GM12874 (cell line): Measurements from ENCODE around the gene SCN8A.

ENCODE experiments used
- CTCF ChIP-seq: IDR thresholded peaks from 2 replicates; pipeline ENCODE4 v1.5.1; 2011; ENCODE audit warnings: low read depth, mild to moderate bottlenecking, control low read depth, low read length, moderate library complexity; ENCODE audit not compliant: insufficient read depth

The SCN8A gene

GRCh38 chr12:51722431-51722830, 131.4 kb downstream of the SCN8A start:
- no peak for TF ChIP-seq CTCF

- no peak for TF ChIP-seq CTCF
Measured at GRCh38 chr12:51726161-51726560, 135.1 kb downstream of the SCN8A start.

GRCh38 chr12:51726931-51727330, 135.9 kb downstream of the SCN8A start:
- no peak for TF ChIP-seq CTCF

- TF ChIP-seq CTCF = no peak
Measured at GRCh38 chr12:51729331-51729730, 138.3 kb downstream of the SCN8A start.

- TF ChIP-seq CTCF = no peak
Measured at GRCh38 chr12:51730745-51731144, 139.7 kb downstream of the SCN8A start.

GRCh38 chr12:51740536-51740935, 149.5 kb downstream of the SCN8A start:
- TF ChIP-seq CTCF = no peak

GRCh38 chr12:51744235-51744634, 153.2 kb downstream of the SCN8A start:
- TF ChIP-seq CTCF = no peak

GRCh38 chr12:51744957-51745356, 153.9 kb downstream of the SCN8A start:
- TF ChIP-seq CTCF = no peak
